ENCODE data around the gene BSN.

The BSN gene

DNA sequence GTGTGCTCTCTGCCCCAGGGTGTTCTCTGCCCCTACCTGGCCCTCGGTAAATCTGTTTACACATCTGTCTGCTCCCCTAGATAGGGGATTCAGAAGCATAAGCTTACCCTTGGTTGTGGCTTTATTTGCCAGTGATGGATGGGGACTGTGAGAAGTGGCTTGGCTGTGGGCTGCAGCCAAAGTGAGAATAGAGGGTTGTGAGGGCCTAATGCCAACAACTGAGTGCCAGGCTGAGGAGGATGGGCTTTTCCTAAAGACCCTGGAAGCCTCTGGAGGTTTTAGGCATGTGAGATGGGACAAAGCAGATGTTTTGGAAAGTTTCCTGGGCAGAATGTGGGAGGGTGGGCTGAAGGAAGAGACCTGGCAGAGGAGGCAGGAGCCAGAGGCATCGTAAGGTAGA lies 104.4 kb downstream of the BSN start:
- POLR2A ChIA-PET: no interaction called here
- Histone ChIP-seq H3K27ac (ENCODE audit: extremely low read depth, low read depth, low read length) (no peak overlapping the region), H3K4me1 (ENCODE audit: control insufficient read depth, insufficient read depth, low read length) (no peaks in the 10 kb centered on the region), H3K4me3 (ENCODE audit: low read depth, low read length) (no peak overlapping the region), H3K9me3 (ENCODE audit: control insufficient read depth, insufficient read depth, low read depth, low read length) (no peaks in the 10 kb centered on the region), H3K36me3 (ENCODE audit: control insufficient read depth in 2 of 2, insufficient read depth in 1 of 2, low read length in 2 of 2) (no peaks in the 10 kb centered on the region)
- TF ChIP-seq ZNF701 (tag by site-specific recombination; IDR thresholded peaks at IDR 0.05) (no peak), ZNF175 (tag by site-specific recombination; IDR thresholded peaks at IDR 0.05) (no peak), BCL11B (tag by site-specific recombination; IDR thresholded peaks at IDR 0.05; ENCODE audit: low read depth) (no peak), ZBTB1 (tag by site-specific recombination; IDR thresholded peaks at IDR 0.05) (no peak), EGR2 (tag by site-specific recombination; IDR thresholded peaks at IDR 0.05; ENCODE audit: low read depth) (no peak), ZNF341 (tag by site-specific recombination; IDR thresholded peaks at IDR 0.05; ENCODE audit: low read depth) (no peak), ZNF654 (tag by site-specific recombination; IDR thresholded peaks at IDR 0.05; ENCODE audit: low read depth) (no peak), ZNF677 (tag by site-specific recombination; IDR thresholded peaks at IDR 0.05) (no peak), ZNF629 (tag by site-specific recombination; IDR thresholded peaks at IDR 0.05) (no peak), ZNF621 (tag by site-specific recombination; IDR thresholded peaks at IDR 0.05) (no peak), ZNF514 (tag by site-specific recombination; IDR thresholded peaks at IDR 0.05) (no peak), ZNF747 (tag by site-specific recombination; IDR thresholded peaks at IDR 0.05) (no peak)
- TF ChIP-seq, protein P1, sequence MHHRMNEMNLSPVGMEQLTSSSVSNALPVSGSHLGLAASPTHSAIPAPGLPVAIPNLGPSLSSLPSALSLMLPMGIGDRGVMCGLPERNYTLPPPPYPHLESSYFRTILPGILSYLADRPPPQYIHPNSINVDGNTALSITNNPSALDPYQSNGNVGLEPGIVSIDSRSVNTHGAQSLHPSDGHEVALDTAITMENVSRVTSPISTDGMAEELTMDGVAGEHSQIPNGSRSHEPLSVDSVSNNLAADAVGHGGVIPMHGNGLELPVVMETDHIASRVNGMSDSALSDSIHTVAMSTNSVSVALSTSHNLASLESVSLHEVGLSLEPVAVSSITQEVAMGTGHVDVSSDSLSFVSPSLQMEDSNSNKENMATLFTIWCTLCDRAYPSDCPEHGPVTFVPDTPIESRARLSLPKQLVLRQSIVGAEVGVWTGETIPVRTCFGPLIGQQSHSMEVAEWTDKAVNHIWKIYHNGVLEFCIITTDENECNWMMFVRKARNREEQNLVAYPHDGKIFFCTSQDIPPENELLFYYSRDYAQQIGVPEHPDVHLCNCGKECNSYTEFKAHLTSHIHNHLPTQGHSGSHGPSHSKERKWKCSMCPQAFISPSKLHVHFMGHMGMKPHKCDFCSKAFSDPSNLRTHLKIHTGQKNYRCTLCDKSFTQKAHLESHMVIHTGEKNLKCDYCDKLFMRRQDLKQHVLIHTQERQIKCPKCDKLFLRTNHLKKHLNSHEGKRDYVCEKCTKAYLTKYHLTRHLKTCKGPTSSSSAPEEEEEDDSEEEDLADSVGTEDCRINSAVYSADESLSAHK (tag by site-specific recombination; IDR thresholded peaks at IDR 0.05): no peak
- CTCF ChIA-PET: no interaction called here

GRCh38 chr3:49659756-49660155 lies 105.5 kb downstream of the BSN start:
- Histone ChIP-seq H3K4me1 (ENCODE audit: control insufficient read depth, insufficient read depth, low read length) (no peaks in the 10 kb centered on the region), H3K36me3 (ENCODE audit: control insufficient read depth in 2 of 2, insufficient read depth in 1 of 2, low read length in 2 of 2) (no peaks in the 10 kb centered on the region), H3K4me3 (ENCODE audit: low read depth, low read length) (no peak overlapping the region), H3K9me3 (ENCODE audit: control insufficient read depth, insufficient read depth, low read depth, low read length) (no peaks in the 10 kb centered on the region), H3K27ac (ENCODE audit: extremely low read depth, low read depth, low read length) (no peak overlapping the region)
- CTCF ChIA-PET: no interaction called here
- POLR2A ChIA-PET: no interaction called here
- TF ChIP-seq ZNF701 (tag by site-specific recombination; IDR thresholded peaks at IDR 0.05) (no peak), ZEB2 (tag by site-specific recombination; IDR thresholded peaks at IDR 0.05) (no peak), ZNF16 (tag by site-specific recombination; IDR thresholded peaks at IDR 0.05; ENCODE audit: low read depth) (no peak), ZNF791 (tag by site-specific recombination; IDR thresholded peaks at IDR 0.05) (no peak), OSR2 (tag by site-specific recombination; IDR thresholded peaks at IDR 0.05) (no peak), ZNF174 (tag by site-specific recombination; IDR thresholded peaks at IDR 0.05) (no peak), ZNF354C (tag by site-specific recombination; IDR thresholded peaks at IDR 0.05; ENCODE audit: borderline replicate concordance, low read depth) (no peak), ZNF37A (tag by site-specific recombination; IDR thresholded peaks at IDR 0.05) (no peak), MYNN (tag by site-specific recombination; IDR thresholded peaks at IDR 0.05; ENCODE audit: borderline replicate concordance) (no peak), ZNF560 (tag by site-specific recombination; IDR thresholded peaks at IDR 0.05; ENCODE audit: borderline replicate concordance) (no peak), ZNF76 (tag by site-specific recombination; IDR thresholded peaks at IDR 0.05; ENCODE audit: borderline replicate concordance, low read depth) (no peak), ZFP37 (tag by site-specific recombination; IDR thresholded peaks at IDR 0.05) (no peak), SALL2 (tag by site-specific recombination; IDR thresholded peaks at IDR 0.05; ENCODE audit: borderline replicate concordance) (no peak), HOXA7 (CRISPR knock-in tag; IDR thresholded peaks at IDR 0.05; ENCODE audit: borderline replicate concordance) (no peak), ZNF510 (tag by site-specific recombination; IDR thresholded peaks at IDR 0.05; ENCODE audit: insufficient replicate concordance) (no peak), ZNF239 (tag by site-specific recombination; IDR thresholded peaks at IDR 0.05) (no peak), ZNF585B (tag by site-specific recombination; IDR thresholded peaks at IDR 0.05) (no peak), ZBTB20 (tag by site-specific recombination; IDR thresholded peaks at IDR 0.05) (no peak)
- TF ChIP-seq, protein P2, sequence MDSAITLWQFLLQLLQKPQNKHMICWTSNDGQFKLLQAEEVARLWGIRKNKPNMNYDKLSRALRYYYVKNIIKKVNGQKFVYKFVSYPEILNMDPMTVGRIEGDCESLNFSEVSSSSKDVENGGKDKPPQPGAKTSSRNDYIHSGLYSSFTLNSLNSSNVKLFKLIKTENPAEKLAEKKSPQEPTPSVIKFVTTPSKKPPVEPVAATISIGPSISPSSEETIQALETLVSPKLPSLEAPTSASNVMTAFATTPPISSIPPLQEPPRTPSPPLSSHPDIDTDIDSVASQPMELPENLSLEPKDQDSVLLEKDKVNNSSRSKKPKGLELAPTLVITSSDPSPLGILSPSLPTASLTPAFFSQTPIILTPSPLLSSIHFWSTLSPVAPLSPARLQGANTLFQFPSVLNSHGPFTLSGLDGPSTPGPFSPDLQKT (IDR thresholded peaks at IDR 0.05; ENCODE audit: borderline replicate concordance, low read depth, low read length): no peak
- TF ChIP-seq, protein P3, sequence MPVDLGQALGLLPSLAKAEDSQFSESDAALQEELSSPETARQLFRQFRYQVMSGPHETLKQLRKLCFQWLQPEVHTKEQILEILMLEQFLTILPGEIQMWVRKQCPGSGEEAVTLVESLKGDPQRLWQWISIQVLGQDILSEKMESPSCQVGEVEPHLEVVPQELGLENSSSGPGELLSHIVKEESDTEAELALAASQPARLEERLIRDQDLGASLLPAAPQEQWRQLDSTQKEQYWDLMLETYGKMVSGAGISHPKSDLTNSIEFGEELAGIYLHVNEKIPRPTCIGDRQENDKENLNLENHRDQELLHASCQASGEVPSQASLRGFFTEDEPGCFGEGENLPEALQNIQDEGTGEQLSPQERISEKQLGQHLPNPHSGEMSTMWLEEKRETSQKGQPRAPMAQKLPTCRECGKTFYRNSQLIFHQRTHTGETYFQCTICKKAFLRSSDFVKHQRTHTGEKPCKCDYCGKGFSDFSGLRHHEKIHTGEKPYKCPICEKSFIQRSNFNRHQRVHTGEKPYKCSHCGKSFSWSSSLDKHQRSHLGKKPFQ (tag by site-specific recombination; IDR thresholded peaks at IDR 0.05): no peak
